ENCODE data around the gene SRPRA.
A peak's percentile ranks its signal among the peaks of the same experiment; 100 is the strongest.

The SRPRA gene

GRCh38 chr11:126214841-126215240 is 53.9 kb downstream of the SRPRA start:
- CTCF ChIA-PET = no interaction called here
- Histone ChIP-seq H3K27ac (ENCODE audit: insufficient read depth in 1 of 2, low read depth in 1 of 2, low read length in 2 of 2, poor library complexity in 1 of 2, severe bottlenecking in 2 of 2) (no peak overlapping the region), H3K4me3 (ENCODE audit: control insufficient read depth in 1 of 7, extremely low read depth in 1 of 7, insufficient read depth in 4 of 7, low read depth in 2 of 7, low read length in 6 of 7) (no peak overlapping the region), H3K27me3 (replicated peaks in 2 of 5; ENCODE audit: control insufficient read depth in 4 of 5, insufficient read depth in 5 of 5, low read length in 4 of 5) (no peaks in the 10 kb centered on the region), H3K4me1 (ENCODE audit: control extremely low read depth in 1 of 4, control insufficient read depth in 4 of 4, insufficient read depth in 4 of 4, low read length in 3 of 4) (peaks cover 20 to 73% (median 40%) of the 10 kb centered on the region in 4 experiments), H3K9me3 (ENCODE audit: control extremely low read depth in 1 of 5, control insufficient read depth in 4 of 5, insufficient read depth in 2 of 5, low read depth in 1 of 5, low read length in 4 of 5) (no peaks in the 10 kb centered on the region), H3K36me3 (ENCODE audit: control insufficient read depth in 4 of 4, insufficient read depth in 4 of 4, low read length in 3 of 4) (peaks cover 0 to 2% (median 0%) of the 10 kb centered on the region in 4 experiments)
- WGBS (ENCODE audit: insufficient coverage) = 45% methylated on average over 4 of the region's 6 CpGs
- DNase-seq = no peak
- POLR2A ChIA-PET = no interaction called here

- H3K9me3 ChIP-seq (ENCODE audit: control extremely low read depth in 1 of 5, control insufficient read depth in 4 of 5, insufficient read depth in 2 of 5, low read depth in 1 of 5, low read length in 4 of 5) = no peaks in the 10 kb centered on the region
- CTCF ChIA-PET = no interaction called here
- WGBS (ENCODE audit: insufficient coverage) = no CpG with 5 or more reads among the region's 2 CpGs
- H3K27ac ChIP-seq (ENCODE audit: insufficient read depth in 1 of 2, low read depth in 1 of 2, low read length in 2 of 2, poor library complexity in 1 of 2, severe bottlenecking in 2 of 2) = no peak overlapping the region
- no peak overlapping the region for H3K4me3 ChIP-seq (ENCODE audit: control insufficient read depth in 1 of 7, extremely low read depth in 1 of 7, insufficient read depth in 4 of 7, low read depth in 2 of 7, low read length in 6 of 7)
- H3K27me3 ChIP-seq (replicated peaks in 2 of 5; ENCODE audit: control insufficient read depth in 4 of 5, insufficient read depth in 5 of 5, low read length in 4 of 5) = no peaks in the 10 kb centered on the region
- POLR2A ChIA-PET = no interaction called here
- H3K36me3 ChIP-seq (ENCODE audit: control insufficient read depth in 4 of 4, insufficient read depth in 4 of 4, low read length in 3 of 4) = peaks cover 0 to 6% (median 3%) of the 10 kb centered on the region in 4 experiments
- H3K4me1 ChIP-seq (ENCODE audit: control extremely low read depth in 1 of 4, control insufficient read depth in 4 of 4, insufficient read depth in 4 of 4, low read length in 3 of 4) = peaks cover 20 to 70% (median 38%) of the 10 kb centered on the region in 4 experiments
- peak in 2 of 3 donors; percentile 15 to 34 for DNase-seq
Measured at GRCh38 chr11:126214441-126214840, 54.3 kb downstream of the SRPRA start.

All from common myeloid progenitor, CD34-positive (primary cell).